Activated T-cell treated with anti-CD3 and anti-CD28 coated beads, Interleukin-2, amount 50 U/mL, for 72 hours (primary cell): ENCODE data around the gene PRKCH. TPM values are rescaled to one million over a fixed set of nuclear protein-coding genes. Genes with fewer than 3 reads are reported as not detected.

Experiments
- ATAC-seq, 2 donors: fragments of 150-1000 bp; cut with Tn5 transposase; replicated peaks in 1 of 2; 2 replicates each; pipeline ENCODE4 v1.10.0; 2021; ENCODE audit warnings: moderate library complexity in 2 of 2, mild to moderate bottlenecking in 1 of 2
- DNase-seq, 2 donors: peaks; one replicate each; pipeline ENCODE4 v3.0.0; 2021 to 2022; ENCODE audit warnings: mixed read lengths in 1 of 2
- H3K27ac Mint-ChIP-seq: one replicate; pipeline ENCODE4 v1.8.0; 2022; ENCODE audit warnings: mild to moderate bottlenecking, moderate library complexity, mixed read lengths
- H3K27me3 Mint-ChIP-seq: one replicate; pipeline ENCODE4 v1.8.0; 2022; ENCODE audit warnings: low read depth, mixed read lengths
- H3K36me3 Mint-ChIP-seq, 2 donors: one replicate each; pipeline ENCODE4 v1.8.0; 2022; ENCODE audit warnings: mixed read lengths in 2 of 2, mild to moderate bottlenecking in 1 of 2; ENCODE audit not compliant: insufficient read depth in 2 of 2
- H3K4me1 Mint-ChIP-seq: one replicate; pipeline ENCODE4 v1.8.0; 2022; ENCODE audit warnings: low read depth, mixed read lengths
- H3K4me3 Mint-ChIP-seq, 2 donors: one replicate each; pipeline ENCODE4 v1.8.0; 2022; ENCODE audit warnings: mild to moderate bottlenecking in 2 of 2, mixed read lengths in 2 of 2, moderate library complexity in 2 of 2
- H3K9me3 Mint-ChIP-seq, 2 donors: one replicate each; pipeline ENCODE4 v1.8.0; 2022; ENCODE audit warnings: mixed read lengths in 2 of 2
- total RNA-seq, 2 donors: library from RNA; stranded (reverse); gene quantifications; one replicate each; pipeline ENCODE4 v1.2.3, GENCODE V29; 2022

PRKCH gene
- total RNA-seq, 2 donors from 2014 or later, result 127 to 143 TPM

GRCh38 chr14:61343991-61344405 is 22.6 kb downstream of the PRKCH start:
- no peaks in the 10 kb centered on the region for H3K27me3 Mint-ChIP-seq
- peaks cover 1 to 2% of the 10 kb centered on the region in 2 donors for H3K9me3 Mint-ChIP-seq
- H3K36me3 Mint-ChIP-seq, result peaks cover 11 to 12% of the 10 kb centered on the region in 2 donors
- H3K27ac Mint-ChIP-seq, result peak overlapping the region; percentile 99
- ATAC-seq (peak; percentile 21 to 53), DNase-seq (peak; percentile 46 to 59)
- H3K4me3 Mint-ChIP-seq, result peak overlapping the region; percentile 84 to 94
- H3K4me1 Mint-ChIP-seq, result peaks cover 99% of the 10 kb centered on the region

GRCh38 chr14:61344437-61345150 is 23.2 kb downstream of the PRKCH start:
- Mint-ChIP-seq H3K27ac (peak overlapping the region; percentile 99), H3K4me3 (peak overlapping the region; percentile 84 to 94), H3K36me3 (peaks cover 12 to 15% of the 10 kb centered on the region in 2 donors), H3K4me1 (peaks cover 100% of the 10 kb centered on the region), H3K27me3 (no peaks in the 10 kb centered on the region), H3K9me3 (peaks cover 3 to 4% of the 10 kb centered on the region in 2 donors)
- ATAC-seq (peak in 1 of 2 donors; percentile 8), DNase-seq (no peak)

GRCh38 chr14:61345151-61345482 is 23.7 kb downstream of the PRKCH start:
- H3K9me3 Mint-ChIP-seq, result peaks cover 3 to 4% of the 10 kb centered on the region in 2 donors
- peaks cover 100% of the 10 kb centered on the region for H3K4me1 Mint-ChIP-seq
- peak overlapping the region; percentile 99 for H3K27ac Mint-ChIP-seq
- H3K4me3 Mint-ChIP-seq, result peak overlapping the region; percentile 84 to 94
- no peaks in the 10 kb centered on the region for H3K27me3 Mint-ChIP-seq
- H3K36me3 Mint-ChIP-seq, result peaks cover 10 to 14% of the 10 kb centered on the region in 2 donors
- no peak for DNase-seq
- no peak for ATAC-seq

- H3K9me3 Mint-ChIP-seq, result peaks cover 3 to 4% of the 10 kb centered on the region in 2 donors
- H3K4me3 Mint-ChIP-seq, result peak overlapping the region; percentile 84 to 94
- H3K27me3 Mint-ChIP-seq, result no peaks in the 10 kb centered on the region
- peaks cover 8 to 14% of the 10 kb centered on the region in 2 donors for H3K36me3 Mint-ChIP-seq
- no peak for ATAC-seq
- peak overlapping the region; percentile 99 for H3K27ac Mint-ChIP-seq
- no peak for DNase-seq
- H3K4me1 Mint-ChIP-seq, result peaks cover 100% of the 10 kb centered on the region
These were observed 24.8 kb downstream of the PRKCH start for GRCh38 chr14:61346221-61346620.

- no peak for DNase-seq
- Mint-ChIP-seq H3K4me3 (peak overlapping the region; percentile 84 to 94), H3K4me1 (peaks cover 100% of the 10 kb centered on the region), H3K36me3 (peaks cover 8 to 14% of the 10 kb centered on the region in 2 donors), H3K27me3 (no peaks in the 10 kb centered on the region), H3K27ac (peak overlapping the region; percentile 99), H3K9me3 (peaks cover 3 to 4% of the 10 kb centered on the region in 2 donors)
- ATAC-seq, result no peak
These were observed 25.4 kb downstream of the PRKCH start for GRCh38 chr14:61346793-61347192.

GRCh38 chr14:61347826-61348443 is 26.6 kb downstream of the PRKCH start:
- Mint-ChIP-seq H3K4me1 (peaks cover 100% of the 10 kb centered on the region), H3K27ac (peak overlapping the region; percentile 99), H3K4me3 (peak overlapping the region; percentile 84 to 94), H3K36me3 (peaks cover 14 to 17% of the 10 kb centered on the region in 2 donors), H3K9me3 (peaks cover 3 to 4% of the 10 kb centered on the region in 2 donors), H3K27me3 (no peaks in the 10 kb centered on the region)
- DNase-seq, result peak; percentile 50 to 54
- peak; percentile 34 to 44 for ATAC-seq

- peaks cover 3 to 4% of the 10 kb centered on the region in 2 donors for H3K9me3 Mint-ChIP-seq
These were observed 29.3 kb downstream of the PRKCH start for GRCh38 chr14:61350427-61351270.

GRCh38 chr14:61351477-61351876 is 30.1 kb downstream of the PRKCH start:
- DNase-seq, result no peak
- Mint-ChIP-seq H3K9me3 (peaks cover 3 to 4% of the 10 kb centered on the region in 2 donors), H3K4me1 (peaks cover 75% of the 10 kb centered on the region), H3K27ac (peak overlapping the region; percentile 99), H3K36me3 (peaks cover 10 to 18% of the 10 kb centered on the region in 2 donors), H3K27me3 (no peaks in the 10 kb centered on the region), H3K4me3 (peak overlapping the region; percentile 64 to 70)
- peak; percentile 36 to 38 for ATAC-seq

More at GRCh38 chr14:61350427-61351270, 29.3 kb downstream of the PRKCH start:
- Mint-ChIP-seq H3K27me3 (no peaks in the 10 kb centered on the region), H3K27ac (peak overlapping the region; percentile 99), H3K4me1 (peaks cover 83% of the 10 kb centered on the region), H3K36me3 (peaks cover 9 to 17% of the 10 kb centered on the region in 2 donors), H3K4me3 (peak overlapping the region; percentile 64 to 70)
- ATAC-seq (peak; percentile 70 to 79), DNase-seq (peak; percentile 52 to 74)

GRCh38 chr14:61355892-61356325 is 34.5 kb downstream of the PRKCH start:
- peak overlapping the region; percentile 64 for H3K27ac Mint-ChIP-seq
- DNase-seq, result peak; percentile 46 to 50
- H3K36me3 Mint-ChIP-seq, result peaks cover 12 to 28% of the 10 kb centered on the region in 2 donors

GRCh38 chr14:61357123-61357522 is 35.7 kb downstream of the PRKCH start:
- no peak for DNase-seq
- ATAC-seq, result peak; percentile 51 to 63
- Mint-ChIP-seq H3K4me1 (peaks cover 18% of the 10 kb centered on the region), H3K9me3 (no peaks in the 10 kb centered on the region), H3K36me3 (peaks cover 12 to 28% of the 10 kb centered on the region in 2 donors), H3K27ac (peak overlapping the region; percentile 64), H3K4me3 (peak overlapping the region; percentile 62 to 82), H3K27me3 (no peaks in the 10 kb centered on the region)

More at GRCh38 chr14:61355892-61356325, 34.5 kb downstream of the PRKCH start:
- peak overlapping the region; percentile 62 to 82 for H3K4me3 Mint-ChIP-seq
- H3K27me3 Mint-ChIP-seq, result no peaks in the 10 kb centered on the region
- peaks cover 30% of the 10 kb centered on the region for H3K4me1 Mint-ChIP-seq
- peak; percentile 67 for ATAC-seq
- no peaks in the 10 kb centered on the region for H3K9me3 Mint-ChIP-seq

- ATAC-seq (no peak), DNase-seq (no peak)
- Mint-ChIP-seq H3K27me3 (no peaks in the 10 kb centered on the region), H3K27ac (peak overlapping the region; percentile 64), H3K4me3 (peak overlapping the region; percentile 39 to 62), H3K9me3 (no peaks in the 10 kb centered on the region), H3K36me3 (peaks cover 12 to 20% of the 10 kb centered on the region in 2 donors), H3K4me1 (peaks cover 3% of the 10 kb centered on the region)
These were observed 37.3 kb downstream of the PRKCH start for GRCh38 chr14:61358554-61359226.
